MM.1S (cell line): ENCODE results near the gene CDH5.

Experiments
- DNase-seq: peaks from one replicate; pipeline ENCODE4 v3.0.0-alpha.2; 2015
- H2AFZ ChIP-seq: fragments of 300-600 bp; sonication (generic); 2 replicates; pipeline ENCODE4 v1.6.0; 2016; ENCODE audit warnings: antibody characterized with exemption, low read length
- H3F3A ChIP-seq: fragments of 300-600 bp; sonication (generic); 2 replicates; pipeline ENCODE4 v1.6.1; 2016; ENCODE audit warnings: mild to moderate bottlenecking, antibody characterized with exemption, low read length, moderate library complexity, mixed read lengths; ENCODE audit not compliant: insufficient read depth
- H3K27ac ChIP-seq: fragments of 300-600 bp; sonication (generic); 2 replicates; pipeline ENCODE4 v1.5.1; 2016; ENCODE audit warnings: mild to moderate bottlenecking, low read length
- H3K27me3 ChIP-seq: fragments of 300-600 bp; sonication (generic); replicated peaks from 2 replicates; pipeline ENCODE4 v1.6.0; 2016; ENCODE audit warnings: low read length; ENCODE audit not compliant: insufficient read depth
- H3K36me3 ChIP-seq: fragments of 300-600 bp; sonication (generic); replicated peaks from 2 replicates; pipeline ENCODE4 v1.6.1; 2016; ENCODE audit warnings: mild to moderate bottlenecking, low read length, mixed read lengths; ENCODE audit not compliant: insufficient read depth
- H3K4me1 ChIP-seq: fragments of 300-600 bp; sonication (generic); 2 replicates; pipeline ENCODE4 v1.6.1; 2016; ENCODE audit warnings: low read length, mixed read lengths
- H3K4me2 ChIP-seq: fragments of 300-600 bp; sonication (generic); 2 replicates; pipeline ENCODE4 v1.6.0; 2016; ENCODE audit warnings: low read depth, low read length
- H3K4me3 ChIP-seq: fragments of 300-600 bp; sonication (generic); 2 replicates; pipeline ENCODE4 v1.5.1; 2016; ENCODE audit warnings: low read length, mixed read lengths
- H3K79me2 ChIP-seq: fragments of 300-600 bp; sonication (generic); 2 replicates; pipeline ENCODE4 v1.6.1; 2016; ENCODE audit warnings: mixed run types, low read length, mixed read lengths
- H3K9ac ChIP-seq: fragments of 300-600 bp; sonication (generic); 2 replicates; pipeline ENCODE4 v1.6.1; 2016; ENCODE audit warnings: low read length, mixed read lengths
- H3K9me2 ChIP-seq: fragments of 300-600 bp; sonication (generic); replicated peaks from 2 replicates; pipeline ENCODE4 v1.6.1; 2016; ENCODE audit warnings: mild to moderate bottlenecking, low read length, mixed read lengths; ENCODE audit not compliant: insufficient read depth
- H3K9me3 ChIP-seq: fragments of 300-600 bp; sonication (generic); replicated peaks from 2 replicates; pipeline ENCODE4 v1.6.1; 2016; ENCODE audit warnings: mild to moderate bottlenecking, low read length, mixed read lengths; ENCODE audit not compliant: insufficient read depth
- H4K20me1 ChIP-seq: fragments of 300-600 bp; sonication (generic); 2 replicates; pipeline ENCODE4 v1.6.1; 2016; ENCODE audit warnings: mild to moderate bottlenecking, low read length, moderate library complexity, mixed read lengths; ENCODE audit not compliant: insufficient read depth
- EZH2 ChIP-seq: fragments of 300-600 bp; sonication (generic); optimal IDR thresholded peaks from 2 replicates; pipeline ENCODE3; 2017; ENCODE audit warnings: low read depth, mild to moderate bottlenecking, antibody characterized with exemption, low read length, mixed read lengths
- EZH2phosphoT487 ChIP-seq: fragments of 300-600 bp; sonication (generic); IDR thresholded peaks from 2 replicates; pipeline ENCODE4 v1.6.1; 2018; ENCODE audit warnings: antibody characterized with exemption, low read length
- TF ChIP-seq, protein P1 (sequence below): fragments of 300-600 bp; sonication (generic); IDR thresholded peaks from 2 replicates; pipeline ENCODE4 v1.5.1; 2016; ENCODE audit warnings: antibody characterized with exemption, low read length, mixed read lengths

Gene CDH5

DNA sequence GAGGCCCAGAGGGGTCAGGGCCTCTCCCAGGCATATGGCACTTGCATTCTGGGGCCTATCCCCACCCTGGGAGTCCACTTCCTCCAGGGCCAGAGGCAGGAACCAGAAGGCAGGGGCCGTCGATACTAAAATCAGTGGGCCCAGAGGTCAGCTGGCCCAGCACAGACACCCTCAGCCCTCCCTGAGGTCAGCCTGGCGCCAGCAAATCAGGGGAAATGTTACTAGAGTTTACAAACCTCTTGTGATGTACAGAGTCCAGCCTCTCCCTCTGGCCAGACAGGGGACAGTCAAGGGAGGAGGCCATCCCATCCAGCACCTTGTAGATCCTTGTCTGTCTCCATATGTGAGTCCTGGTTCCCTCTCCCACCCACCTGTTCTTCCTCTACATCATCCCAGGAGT lies 10.8 kb downstream of the CDH5 start:
- TF ChIP-seq EZH2phosphoT487 (no peak), EZH2 (no peak)
- TF ChIP-seq, protein P1, sequence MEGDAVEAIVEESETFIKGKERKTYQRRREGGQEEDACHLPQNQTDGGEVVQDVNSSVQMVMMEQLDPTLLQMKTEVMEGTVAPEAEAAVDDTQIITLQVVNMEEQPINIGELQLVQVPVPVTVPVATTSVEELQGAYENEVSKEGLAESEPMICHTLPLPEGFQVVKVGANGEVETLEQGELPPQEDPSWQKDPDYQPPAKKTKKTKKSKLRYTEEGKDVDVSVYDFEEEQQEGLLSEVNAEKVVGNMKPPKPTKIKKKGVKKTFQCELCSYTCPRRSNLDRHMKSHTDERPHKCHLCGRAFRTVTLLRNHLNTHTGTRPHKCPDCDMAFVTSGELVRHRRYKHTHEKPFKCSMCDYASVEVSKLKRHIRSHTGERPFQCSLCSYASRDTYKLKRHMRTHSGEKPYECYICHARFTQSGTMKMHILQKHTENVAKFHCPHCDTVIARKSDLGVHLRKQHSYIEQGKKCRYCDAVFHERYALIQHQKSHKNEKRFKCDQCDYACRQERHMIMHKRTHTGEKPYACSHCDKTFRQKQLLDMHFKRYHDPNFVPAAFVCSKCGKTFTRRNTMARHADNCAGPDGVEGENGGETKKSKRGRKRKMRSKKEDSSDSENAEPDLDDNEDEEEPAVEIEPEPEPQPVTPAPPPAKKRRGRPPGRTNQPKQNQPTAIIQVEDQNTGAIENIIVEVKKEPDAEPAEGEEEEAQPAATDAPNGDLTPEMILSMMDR = no peak
- no peak for DNase-seq

DNA sequence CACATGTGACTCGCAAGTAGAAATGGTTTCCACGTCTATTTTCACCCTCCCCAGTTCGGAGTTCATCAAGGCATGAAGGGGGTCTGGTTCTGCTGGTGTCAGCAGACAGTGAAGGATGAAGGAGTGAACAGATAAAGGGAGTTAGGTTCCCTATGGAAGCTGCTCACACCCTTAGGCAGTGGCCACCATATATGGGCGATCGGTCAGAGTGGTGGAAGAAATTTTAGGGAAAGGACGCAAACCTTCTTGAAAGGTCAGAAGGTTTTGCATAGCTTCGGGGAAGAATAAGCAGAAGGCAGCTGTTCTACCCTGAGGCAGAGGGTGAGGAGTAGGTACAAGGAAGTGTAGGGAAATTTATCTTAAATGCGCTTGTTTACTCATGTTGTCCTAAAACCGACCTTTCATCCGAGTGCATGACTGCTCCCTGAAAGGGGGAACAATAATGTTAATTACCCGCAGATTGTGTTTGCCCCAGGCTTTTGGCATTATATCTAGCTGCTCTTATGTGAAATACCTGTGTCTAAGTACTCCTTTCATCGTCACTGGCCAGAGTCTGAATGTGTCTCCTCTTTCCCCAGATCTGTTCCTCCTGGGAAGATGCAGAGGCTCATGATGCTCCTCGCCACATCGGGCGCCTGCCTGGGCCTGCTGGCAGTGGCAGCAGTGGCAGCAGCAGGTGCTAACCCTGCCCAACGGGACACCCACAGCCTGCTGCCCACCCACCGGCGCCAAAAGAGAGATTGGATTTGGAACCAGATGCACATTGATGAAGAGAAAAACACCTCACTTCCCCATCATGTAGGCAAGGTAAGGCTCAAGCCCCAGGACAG lies 12.5 kb downstream of the CDH5 start:
- no peak for DNase-seq
- Histone ChIP-seq H3K79me2 (no peaks in the 10 kb centered on the region), H3K4me1 (no peaks in the 10 kb centered on the region), H3K27me3 (no peaks in the 10 kb centered on the region), H3K9ac (no peak overlapping the region), H3K36me3 (no peaks in the 10 kb centered on the region), H3F3A (no peaks in the 10 kb centered on the region), H3K9me2 (no peaks in the 10 kb centered on the region), H3K4me3 (no peak overlapping the region), H3K27ac (no peak overlapping the region), H3K4me2 (no peak overlapping the region), H2AFZ (no peak overlapping the region), H4K20me1 (no peaks in the 10 kb centered on the region), H3K9me3 (no peaks in the 10 kb centered on the region)
- TF ChIP-seq EZH2 = no peak
- TF ChIP-seq, protein P1 = no peak
- no peak for TF ChIP-seq EZH2phosphoT487

More for the DNA sequence above, 10.8 kb downstream of the CDH5 start:
- Histone ChIP-seq H3F3A (no peaks in the 10 kb centered on the region), H3K4me1 (no peaks in the 10 kb centered on the region), H3K27ac (no peak overlapping the region), H3K79me2 (no peaks in the 10 kb centered on the region), H3K9me2 (no peaks in the 10 kb centered on the region), H4K20me1 (no peaks in the 10 kb centered on the region), H2AFZ (no peak overlapping the region), H3K4me3 (no peak overlapping the region), H3K4me2 (no peak overlapping the region), H3K27me3 (no peaks in the 10 kb centered on the region), H3K36me3 (no peaks in the 10 kb centered on the region), H3K9ac (no peak overlapping the region), H3K9me3 (no peaks in the 10 kb centered on the region)

DNA sequence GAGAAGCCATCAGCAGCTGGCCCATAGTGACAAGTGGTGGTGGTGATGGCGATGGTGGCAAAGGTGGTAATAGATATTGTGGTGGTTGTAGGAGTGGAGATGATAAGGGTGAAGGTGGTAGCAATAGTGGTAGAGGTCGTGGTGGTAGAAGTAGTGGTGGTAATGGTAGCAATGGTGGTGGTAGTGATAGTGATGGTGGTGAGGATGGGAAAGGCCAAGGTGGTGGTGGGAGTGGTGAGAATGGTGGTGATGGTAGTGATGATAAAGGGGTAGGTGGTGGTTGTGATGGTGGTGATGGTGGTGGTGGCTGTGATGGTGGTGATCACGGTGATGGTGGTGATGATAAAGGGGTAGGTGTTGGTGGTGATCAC lies 13.1 kb downstream of the CDH5 start:
- Histone ChIP-seq H3K9me3 (no peaks in the 10 kb centered on the region), H3F3A (no peaks in the 10 kb centered on the region), H3K4me3 (no peak overlapping the region), H2AFZ (no peak overlapping the region), H3K4me2 (no peak overlapping the region), H3K79me2 (no peaks in the 10 kb centered on the region), H3K9me2 (no peaks in the 10 kb centered on the region), H3K27me3 (no peaks in the 10 kb centered on the region), H3K9ac (no peak overlapping the region), H3K27ac (no peak overlapping the region), H3K4me1 (no peaks in the 10 kb centered on the region), H3K36me3 (no peaks in the 10 kb centered on the region), H4K20me1 (no peaks in the 10 kb centered on the region)
- TF ChIP-seq EZH2phosphoT487 (no peak), EZH2 (no peak)
- TF ChIP-seq, protein P1 = no peak
- no peak for DNase-seq
